CD14-positive monocyte (primary cell): ENCODE results near the gene DIS3L2. TPM values are rescaled to one million over a fixed set of nuclear protein-coding genes. Genes with fewer than 3 reads are reported as not detected.

ENCODE experiments used
- DNase-seq, 3 donors: peaks; one replicate each; pipeline ENCODE4 v3.0.0-alpha.2; 2011 to 2022
- H2AFZ ChIP-seq: 2 replicates; pipeline ENCODE4 v1.6.0; 2012; ENCODE audit warnings: mild to moderate bottlenecking, low read depth, low read length, inconsistent platforms; ENCODE audit not compliant: insufficient read depth, poor library complexity, severe bottlenecking
- H3K27ac ChIP-seq, 2 donors: 1 replicate in 1 of 2; 2 replicates in 1 of 2; pipeline ENCODE4 v1.5.1; 2012 to 2013; ENCODE audit warnings: low read length in 2 of 2, control low read depth in 1 of 2, inconsistent platforms in 1 of 2, low read depth in 1 of 2, mild to moderate bottlenecking in 1 of 2
- H3K27me3 ChIP-seq, 2 donors: one replicate each; pipeline versions ENCODE4 v1.6.0 to v1.6.1; 2011 to 2013; ENCODE audit warnings: low read length in 2 of 2; ENCODE audit not compliant: control insufficient read depth in 2 of 2, insufficient read depth in 2 of 2
- H3K36me3 ChIP-seq, 2 donors: replicated peaks in 1 of 2; 1 replicate in 1 of 2; 2 replicates in 1 of 2; pipeline versions ENCODE4 v1.5.1 to v1.6.1; 2012 to 2013; ENCODE audit warnings: low read length in 2 of 2, control low read depth in 1 of 2, inconsistent platforms in 1 of 2, mild to moderate bottlenecking in 1 of 2; ENCODE audit not compliant: insufficient read depth in 2 of 2, control insufficient read depth in 1 of 2
- H3K4me1 ChIP-seq, 2 donors: 1 replicate in 1 of 2; 2 replicates in 1 of 2; pipeline versions ENCODE4 v1.5.1 to v1.6.1; 2012 to 2013; ENCODE audit warnings: low read length in 2 of 2, control low read depth in 1 of 2, inconsistent platforms in 1 of 2, mild to moderate bottlenecking in 1 of 2, moderate library complexity in 1 of 2; ENCODE audit not compliant: insufficient read depth in 2 of 2, control insufficient read depth in 1 of 2
- H3K4me2 ChIP-seq: replicated peaks from 2 replicates; pipeline ENCODE3; 2012; ENCODE audit warnings: low read length, moderate library complexity, mild to moderate bottlenecking; ENCODE audit not compliant: poor library complexity, severe bottlenecking; ENCODE audit errors: extremely low read depth
- H3K4me3 ChIP-seq, 3 experiments: fragments of 200-600 bp in 1 of 3; sonication (generic) in 1 of 3; replicated peaks in 1 of 3; 1 replicate in 2 of 3; 2 replicates in 1 of 3; pipeline ENCODE4 v1.5.1; 2011 to 2013; ENCODE audit warnings: low read length in 3 of 3, mild to moderate bottlenecking in 3 of 3, control low read depth in 2 of 3, low read depth in 2 of 3, inconsistent platforms in 1 of 3, moderate library complexity in 1 of 3
- H3K79me2 ChIP-seq: 2 replicates; pipeline ENCODE4 v1.6.0; 2012; ENCODE audit warnings: mild to moderate bottlenecking, control low read depth, inconsistent platforms, low read length, moderate library complexity; ENCODE audit not compliant: insufficient read depth
- H3K9ac ChIP-seq: 2 replicates; pipeline ENCODE4 v1.6.0; 2017; ENCODE audit warnings: low read length, mild to moderate bottlenecking; ENCODE audit not compliant: insufficient read depth, poor library complexity, severe bottlenecking
- H3K9me3 ChIP-seq, 2 donors: replicated peaks in 1 of 2; 1 replicate in 1 of 2; 2 replicates in 1 of 2; pipeline versions ENCODE4 v1.5.1 to v1.6.1; 2012 to 2013; ENCODE audit warnings: low read length in 2 of 2, control low read depth in 1 of 2; ENCODE audit not compliant: control insufficient read depth in 1 of 2, insufficient read depth in 1 of 2
- H4K20me1 ChIP-seq: 2 replicates; pipeline ENCODE4 v1.6.0; 2012; ENCODE audit warnings: mild to moderate bottlenecking, low read length, control low read depth, moderate library complexity; ENCODE audit not compliant: insufficient read depth
- H3K27ac Mint-ChIP-seq, 7 donors: one replicate each; pipeline ENCODE4 v1.8.0; 2020; ENCODE audit warnings: mild to moderate bottlenecking in 7 of 7, mixed read lengths in 7 of 7, moderate library complexity in 6 of 7, inconsistent platforms in 2 of 7
- H3K27me3 Mint-ChIP-seq, 3 donors: one replicate each; pipeline ENCODE4 v1.8.0; 2021 to 2022; ENCODE audit warnings: low read depth in 3 of 3, mild to moderate bottlenecking in 3 of 3, mixed read lengths in 3 of 3, moderate library complexity in 3 of 3, inconsistent platforms in 1 of 3
- H3K36me3 Mint-ChIP-seq, 2 donors: one replicate each; pipeline ENCODE4 v1.8.0; 2020; ENCODE audit warnings: mixed read lengths in 2 of 2, inconsistent platforms in 1 of 2, mild to moderate bottlenecking in 1 of 2
- H3K4me1 Mint-ChIP-seq: one replicate; pipeline ENCODE4 v1.8.0; 2020; ENCODE audit warnings: mild to moderate bottlenecking, mixed read lengths
- H3K4me3 Mint-ChIP-seq, 2 donors: one replicate each; pipeline ENCODE4 v1.8.0; 2020; ENCODE audit warnings: mild to moderate bottlenecking in 2 of 2, mixed read lengths in 2 of 2, moderate library complexity in 1 of 2
- H3K9me3 Mint-ChIP-seq, 7 donors: one replicate each; pipeline ENCODE4 v1.8.0; 2020 to 2022; ENCODE audit warnings: mixed read lengths in 7 of 7, mild to moderate bottlenecking in 6 of 7, moderate library complexity in 6 of 7, inconsistent platforms in 2 of 7
- CTCF ChIP-seq: fragments of 200-600 bp; IDR thresholded peaks from one replicate; pipeline ENCODE4 v1.8.0; 2022; ENCODE audit warnings: antibody characterized with exemption, mild to moderate bottlenecking
- WGBS: methylation state at CpG from one replicate; pipeline ENCODE4 v1.1.5; 2013; ENCODE audit warnings: missing lambda C conversion rate; ENCODE audit not compliant: insufficient coverage; 5-methylcytosine and 5-hydroxymethylcytosine counted together
- intact Hi-C, 2 donors: fragments of 100-400 bp; cut with micrococcal nuclease; formaldehyde crosslinking; loops; one replicate each; pipeline versions ENCODE4 v1.15.0 to v1.15.1; 2023
- polyA plus RNA-seq, 3 donors: library from polyadenylated mRNA; depleted of rRNA in 1 of 3; unstranded in 2 of 3; stranded (reverse) in 1 of 3; fragments of 300-500 nt in 2 of 3; fragments of >200 nt in 1 of 3; fragmentation: Illumina TruSeq in 2 of 3; gene quantifications; 1 replicate in 2 of 3; 2 replicates in 1 of 3; pipeline ENCODE4 v1.2.3, GENCODE V29; 2012 to 2021

The DIS3L2 gene
- polyA plus RNA-seq, 3 donors = 6.0 to 21.7 (median 6.4) TPM

DNA sequence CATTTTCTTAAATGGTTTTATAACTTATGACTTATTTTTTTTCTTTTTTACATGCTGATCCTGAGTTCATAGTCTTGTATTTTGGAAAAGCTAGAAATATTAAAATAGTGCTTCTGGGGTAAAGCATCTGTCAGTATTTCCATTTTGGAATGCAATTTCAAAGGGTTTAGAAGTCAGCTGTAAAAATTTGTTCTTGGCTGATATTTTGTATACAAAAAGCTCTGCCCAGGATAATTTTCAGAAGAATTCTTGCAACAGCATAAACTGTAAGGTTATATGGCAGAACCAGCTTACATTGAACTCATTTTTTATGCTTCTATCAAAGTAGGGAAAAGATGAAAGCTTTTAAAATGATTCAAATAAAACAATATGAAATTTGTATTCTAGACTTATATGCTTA, 97.4 kb downstream of the DIS3L2 start:
- Histone ChIP-seq H3K27me3 (no peaks in the 10 kb centered on the region), H3K36me3 (no peaks in the 10 kb centered on the region), H3K27ac (no peak overlapping the region), H3K4me1 (no peaks in the 10 kb centered on the region), H3K9ac (no peak overlapping the region), H4K20me1 (peaks cover 13% of the 10 kb centered on the region), H3K4me3 (no peak overlapping the region), H2AFZ (no peak overlapping the region), H3K9me3 (no peaks in the 10 kb centered on the region), H3K79me2 (no peaks in the 10 kb centered on the region), H3K4me2 (no peak overlapping the region)
- peaks cover 0 to 3% (median 2%) of the 10 kb centered on the region in 7 donors for H3K9me3 Mint-ChIP-seq
- DNase-seq = no peak
- H3K27me3 Mint-ChIP-seq = peaks cover 0 to 3% (median 0%) of the 10 kb centered on the region in 3 donors
- no peak overlapping the region for H3K27ac Mint-ChIP-seq
- TF ChIP-seq CTCF = no peak
- H3K36me3 Mint-ChIP-seq = peaks cover 6 to 7% of the 10 kb centered on the region in 2 donors
- no peak overlapping the region for H3K4me3 Mint-ChIP-seq
- intact Hi-C loops = no loop called here
- no peaks in the 10 kb centered on the region for H3K4me1 Mint-ChIP-seq

DNA sequence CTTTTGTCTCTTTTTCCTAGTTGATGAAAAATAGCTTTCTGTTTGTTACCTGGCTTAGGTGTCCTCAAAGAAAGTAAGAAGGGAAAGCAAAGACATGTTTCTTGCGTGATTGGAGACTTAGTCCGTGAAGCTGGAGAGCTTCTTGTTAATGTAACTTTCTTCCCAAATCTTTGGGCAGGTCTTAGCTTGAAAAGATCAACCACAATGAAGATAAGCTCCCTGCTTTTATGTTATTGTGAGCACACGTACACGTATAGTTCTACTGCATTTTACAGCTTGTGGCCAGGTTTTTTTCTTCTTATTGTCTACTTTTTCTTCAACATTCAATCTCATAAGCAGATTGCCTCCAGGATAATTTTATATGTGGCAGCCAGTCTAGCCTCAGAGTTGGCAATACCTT, 99.8 kb downstream of the DIS3L2 start:
- no peak overlapping the region for H2AFZ ChIP-seq
- 100% methylated on average over 2 of the region's 4 CpGs for WGBS
- no peaks in the 10 kb centered on the region for H3K9me3 ChIP-seq
- intact Hi-C loops = no loop called here
- H3K36me3 Mint-ChIP-seq = peaks cover 3 to 5% of the 10 kb centered on the region in 2 donors
- TF ChIP-seq CTCF = no peak
- H3K36me3 ChIP-seq = no peaks in the 10 kb centered on the region
- peaks cover 0 to 3% (median 2%) of the 10 kb centered on the region in 3 donors for H3K27me3 Mint-ChIP-seq
- no peaks in the 10 kb centered on the region for H3K4me1 ChIP-seq
- H3K4me2 ChIP-seq = no peak overlapping the region
- H3K27me3 ChIP-seq = no peaks in the 10 kb centered on the region
- H3K4me1 Mint-ChIP-seq = peaks cover 3% of the 10 kb centered on the region
- H3K27ac ChIP-seq = no peak overlapping the region
- H3K27ac Mint-ChIP-seq = no peak overlapping the region
- no peaks in the 10 kb centered on the region for H3K79me2 ChIP-seq
- H3K9me3 Mint-ChIP-seq = peaks cover 0 to 2% (median 0%) of the 10 kb centered on the region in 7 donors
- DNase-seq = no peak
- H3K4me3 ChIP-seq = no peak overlapping the region
- H4K20me1 ChIP-seq = peaks cover 13% of the 10 kb centered on the region
- H3K9ac ChIP-seq = no peak overlapping the region
- H3K4me3 Mint-ChIP-seq = no peak overlapping the region
